DND-41 (cell line): ENCODE results near the gene PALM.

Experiments
- ATAC-seq: fragments of 200-7000 bp; cut with Tn5 transposase; 3 replicates; pipeline ENCODE4 v1.9.1; 2021; ENCODE audit warnings: low read depth; ENCODE audit not compliant: insufficient read depth
- DNase-seq: peaks from one replicate; pipeline ENCODE4 v3.0.0-alpha.2; 2020
- H2AFZ ChIP-seq: 2 replicates; pipeline ENCODE4 v1.6.0; 2012; ENCODE audit warnings: low read depth, low read length
- H3K27ac ChIP-seq: 2 replicates; pipeline ENCODE4 v1.5.1; 2012; ENCODE audit warnings: low read length, inconsistent platforms
- H3K27me3 ChIP-seq: fragments of 200-600 bp; sonication (generic); 2 replicates; pipeline ENCODE4 v1.6.0; 2012; ENCODE audit warnings: low read length, mild to moderate bottlenecking, inconsistent platforms; ENCODE audit not compliant: insufficient read depth, poor library complexity
- H3K36me3 ChIP-seq: 2 replicates; pipeline ENCODE4 v1.5.1; 2012; ENCODE audit warnings: low read length, inconsistent platforms; ENCODE audit not compliant: insufficient read depth
- H3K4me1 ChIP-seq: 2 replicates; pipeline ENCODE4 v1.5.1; 2012; ENCODE audit warnings: mild to moderate bottlenecking, low read length; ENCODE audit not compliant: insufficient read depth
- H3K4me2 ChIP-seq: 2 replicates; pipeline ENCODE4 v1.6.0; 2012; ENCODE audit warnings: mild to moderate bottlenecking, moderate library complexity, low read length, inconsistent platforms; ENCODE audit not compliant: insufficient read depth
- H3K4me3 ChIP-seq, 2 experiments: fragments of 200-600 bp in 1 of 2; shearing (Covaris generic) in 1 of 2; 2 replicates each; pipeline ENCODE4 v1.5.1; 2012 to 2016; ENCODE audit warnings: inconsistent platforms in 2 of 2, low read length in 2 of 2, mild to moderate bottlenecking in 2 of 2, low read depth in 1 of 2, moderate library complexity in 1 of 2
- H3K79me2 ChIP-seq: 2 replicates; pipeline ENCODE4 v1.6.0; 2012; ENCODE audit warnings: low read length, inconsistent platforms; ENCODE audit not compliant: insufficient read depth
- H3K9ac ChIP-seq: 2 replicates; pipeline ENCODE4 v1.6.0; 2012; ENCODE audit warnings: low read depth, mild to moderate bottlenecking, inconsistent platforms, low read length, moderate library complexity
- H3K9me3 ChIP-seq: 2 replicates; pipeline ENCODE4 v1.5.1; 2012; ENCODE audit warnings: low read length, moderate library complexity, mild to moderate bottlenecking, inconsistent platforms; ENCODE audit not compliant: insufficient read depth, severe bottlenecking
- H4K20me1 ChIP-seq: 2 replicates; pipeline ENCODE4 v1.6.0; 2012; ENCODE audit warnings: low read length; ENCODE audit not compliant: insufficient read depth
- EZH2 ChIP-seq: IDR thresholded peaks from 3 replicates; pipeline ENCODE4 v1.6.1; 2012; ENCODE audit warnings: borderline replicate concordance, low read depth, mild to moderate bottlenecking, moderate library complexity, low read length, inconsistent platforms; ENCODE audit not compliant: severe bottlenecking
- TF ChIP-seq, protein P1 (sequence below): IDR thresholded peaks from 2 replicates; pipeline ENCODE4 v1.5.1; 2012; ENCODE audit warnings: borderline replicate concordance, low read length, moderate library complexity, mild to moderate bottlenecking; ENCODE audit not compliant: poor library complexity, severe bottlenecking; ENCODE audit errors: extremely low read depth

The PALM gene

DNA sequence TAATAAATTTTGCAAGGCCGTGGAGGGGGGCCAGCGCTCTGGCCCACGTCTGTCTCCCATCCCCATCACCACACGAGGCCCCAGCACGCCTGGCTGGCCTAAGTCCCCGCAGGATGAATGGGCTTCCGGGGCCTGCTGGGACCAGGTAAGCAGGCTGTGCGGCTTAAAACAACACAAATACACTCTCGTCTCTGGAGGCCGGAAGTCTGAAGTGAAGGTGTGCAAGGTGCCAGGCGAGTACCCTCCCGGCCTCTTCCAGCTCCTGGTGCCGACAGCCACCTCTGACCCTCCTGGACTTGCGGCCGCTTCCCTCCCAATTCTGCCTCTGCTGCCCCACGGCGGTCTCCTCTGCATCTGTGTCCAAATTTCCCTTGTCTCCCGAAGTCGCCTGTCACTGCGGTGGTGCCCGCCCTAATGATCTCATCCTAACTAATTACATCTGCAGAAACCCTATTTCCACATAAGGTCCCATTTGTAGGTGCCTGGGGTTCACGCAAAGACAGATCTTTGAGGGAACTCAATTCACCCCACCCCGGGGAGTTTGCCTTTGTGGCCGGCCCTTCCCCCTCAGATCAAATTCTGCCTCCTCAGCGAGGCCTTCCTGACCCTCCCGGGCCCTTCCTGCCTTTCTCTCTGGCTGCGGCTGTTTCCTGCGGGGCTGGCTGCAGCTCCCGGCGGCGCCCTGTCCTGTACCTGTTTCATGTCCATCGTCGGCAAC is 80.4 kb downstream of the PALM start:
- Histone ChIP-seq H3K4me1 (no peaks in the 10 kb centered on the region), H3K36me3 (no peaks in the 10 kb centered on the region), H3K27me3 (no peaks in the 10 kb centered on the region), H3K9ac (no peak overlapping the region), H4K20me1 (no peaks in the 10 kb centered on the region), H3K27ac (no peak overlapping the region), H3K4me3 (no peak overlapping the region), H3K9me3 (no peaks in the 10 kb centered on the region), H2AFZ (no peak overlapping the region), H3K79me2 (no peaks in the 10 kb centered on the region), H3K4me2 (no peak overlapping the region)
- ATAC-seq, result no peak
- TF ChIP-seq, protein P1, sequence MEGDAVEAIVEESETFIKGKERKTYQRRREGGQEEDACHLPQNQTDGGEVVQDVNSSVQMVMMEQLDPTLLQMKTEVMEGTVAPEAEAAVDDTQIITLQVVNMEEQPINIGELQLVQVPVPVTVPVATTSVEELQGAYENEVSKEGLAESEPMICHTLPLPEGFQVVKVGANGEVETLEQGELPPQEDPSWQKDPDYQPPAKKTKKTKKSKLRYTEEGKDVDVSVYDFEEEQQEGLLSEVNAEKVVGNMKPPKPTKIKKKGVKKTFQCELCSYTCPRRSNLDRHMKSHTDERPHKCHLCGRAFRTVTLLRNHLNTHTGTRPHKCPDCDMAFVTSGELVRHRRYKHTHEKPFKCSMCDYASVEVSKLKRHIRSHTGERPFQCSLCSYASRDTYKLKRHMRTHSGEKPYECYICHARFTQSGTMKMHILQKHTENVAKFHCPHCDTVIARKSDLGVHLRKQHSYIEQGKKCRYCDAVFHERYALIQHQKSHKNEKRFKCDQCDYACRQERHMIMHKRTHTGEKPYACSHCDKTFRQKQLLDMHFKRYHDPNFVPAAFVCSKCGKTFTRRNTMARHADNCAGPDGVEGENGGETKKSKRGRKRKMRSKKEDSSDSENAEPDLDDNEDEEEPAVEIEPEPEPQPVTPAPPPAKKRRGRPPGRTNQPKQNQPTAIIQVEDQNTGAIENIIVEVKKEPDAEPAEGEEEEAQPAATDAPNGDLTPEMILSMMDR, result no peak
- TF ChIP-seq EZH2, result no peak
- no peak for DNase-seq

DNA sequence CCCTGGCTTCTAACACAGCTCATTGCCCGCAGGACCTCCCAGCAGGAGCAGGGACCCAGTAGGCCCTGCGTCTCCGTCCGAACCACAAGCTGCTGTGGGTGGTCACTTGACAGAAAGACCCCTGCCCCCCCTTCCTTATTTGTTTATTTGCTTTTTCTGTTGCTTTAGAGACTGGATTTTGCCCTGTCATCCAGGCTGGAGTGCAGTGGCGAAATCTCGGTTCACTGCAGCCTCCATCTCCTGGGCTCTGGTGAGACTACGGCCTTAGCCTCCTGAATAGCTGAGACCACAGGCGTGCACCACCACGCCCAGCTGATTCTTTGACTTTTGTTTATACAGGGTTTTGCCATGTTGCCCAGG is 80.9 kb downstream of the PALM start:
- ATAC-seq, result no peak
- Histone ChIP-seq H3K79me2 (no peaks in the 10 kb centered on the region), H3K27me3 (no peaks in the 10 kb centered on the region), H3K4me3 (no peak overlapping the region), H3K4me2 (no peak overlapping the region), H3K27ac (no peak overlapping the region), H2AFZ (no peak overlapping the region), H4K20me1 (no peaks in the 10 kb centered on the region), H3K4me1 (no peaks in the 10 kb centered on the region), H3K9ac (no peak overlapping the region), H3K36me3 (no peaks in the 10 kb centered on the region), H3K9me3 (no peaks in the 10 kb centered on the region)
- TF ChIP-seq, protein P1, result no peak
- no peak for TF ChIP-seq EZH2
- DNase-seq, result no peak

DNA sequence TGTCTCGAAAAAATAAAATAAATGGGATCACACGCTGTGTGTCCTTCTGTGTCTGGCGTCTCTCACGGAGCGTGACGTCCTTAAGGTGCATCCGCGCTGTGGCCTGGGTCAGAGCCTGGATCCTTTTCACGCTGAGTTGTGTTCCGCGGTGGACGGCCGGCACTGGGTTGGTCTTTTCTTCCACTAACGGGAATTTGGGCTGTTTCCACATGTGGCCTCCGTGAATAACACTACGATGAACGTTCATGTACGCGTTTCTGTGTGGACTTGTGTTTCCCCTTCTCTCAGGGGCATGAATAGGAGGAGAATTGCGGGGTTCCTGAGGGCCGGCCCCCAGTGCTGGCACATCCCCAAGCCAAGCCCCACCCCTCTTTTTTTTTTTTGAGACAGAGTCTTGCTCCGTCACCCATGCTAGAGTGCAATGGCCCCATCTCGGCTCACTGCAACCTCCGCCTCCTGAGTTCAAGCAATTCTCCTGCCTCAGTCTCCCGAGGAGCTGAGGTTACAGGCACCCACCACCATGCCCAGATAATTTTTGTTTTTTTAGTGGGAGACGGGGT is 82.4 kb downstream of the PALM start:
- TF ChIP-seq, protein P1, result no peak
- TF ChIP-seq EZH2, result no peak
- ATAC-seq (no peak), DNase-seq (no peak)
- Histone ChIP-seq H3K9me3 (no peaks in the 10 kb centered on the region), H3K4me3 (no peak overlapping the region), H3K27ac (no peak overlapping the region), H4K20me1 (no peaks in the 10 kb centered on the region), H3K4me2 (no peak overlapping the region), H3K36me3 (no peaks in the 10 kb centered on the region), H2AFZ (no peak overlapping the region), H3K79me2 (peaks cover 4% of the 10 kb centered on the region), H3K4me1 (peaks cover 4% of the 10 kb centered on the region), H3K9ac (no peak overlapping the region), H3K27me3 (no peaks in the 10 kb centered on the region)
